ENCODE measurements around the gene SLC35A3. TPM values are rescaled to one million over a fixed set of nuclear protein-coding genes. Genes with fewer than 3 reads are reported as not detected.

The SLC35A3 gene
- total and polyA plus RNA-seq, 3 donors from 2014 or later = 6.6 to 17.6 (median 17.1) TPM

GRCh38 chr1:99963041-99963795 is 6.6 kb upstream of the SLC35A3 start:
- Histone ChIP-seq H3K9me3 (no peaks in the 10 kb centered on the region), H3K27me3 (no peaks in the 10 kb centered on the region), H3K4me3 (no peak overlapping the region), H3K36me3 (ENCODE audit: low read depth, missing control alignments) (no peaks in the 10 kb centered on the region), H3K27ac (no peak overlapping the region), H3K4me1 (no peaks in the 10 kb centered on the region)
- TF ChIP-seq POLR2A (IDR thresholded peaks at IDR 0.05) = no peak
- TF ChIP-seq, protein P1, sequence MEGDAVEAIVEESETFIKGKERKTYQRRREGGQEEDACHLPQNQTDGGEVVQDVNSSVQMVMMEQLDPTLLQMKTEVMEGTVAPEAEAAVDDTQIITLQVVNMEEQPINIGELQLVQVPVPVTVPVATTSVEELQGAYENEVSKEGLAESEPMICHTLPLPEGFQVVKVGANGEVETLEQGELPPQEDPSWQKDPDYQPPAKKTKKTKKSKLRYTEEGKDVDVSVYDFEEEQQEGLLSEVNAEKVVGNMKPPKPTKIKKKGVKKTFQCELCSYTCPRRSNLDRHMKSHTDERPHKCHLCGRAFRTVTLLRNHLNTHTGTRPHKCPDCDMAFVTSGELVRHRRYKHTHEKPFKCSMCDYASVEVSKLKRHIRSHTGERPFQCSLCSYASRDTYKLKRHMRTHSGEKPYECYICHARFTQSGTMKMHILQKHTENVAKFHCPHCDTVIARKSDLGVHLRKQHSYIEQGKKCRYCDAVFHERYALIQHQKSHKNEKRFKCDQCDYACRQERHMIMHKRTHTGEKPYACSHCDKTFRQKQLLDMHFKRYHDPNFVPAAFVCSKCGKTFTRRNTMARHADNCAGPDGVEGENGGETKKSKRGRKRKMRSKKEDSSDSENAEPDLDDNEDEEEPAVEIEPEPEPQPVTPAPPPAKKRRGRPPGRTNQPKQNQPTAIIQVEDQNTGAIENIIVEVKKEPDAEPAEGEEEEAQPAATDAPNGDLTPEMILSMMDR (IDR thresholded peaks at IDR 0.05) = no peak
- no peak for DNase-seq
- intact Hi-C loops (cut with DNase I; ENCODE audit: low total_unique reads) = no loop called here

DNA sequence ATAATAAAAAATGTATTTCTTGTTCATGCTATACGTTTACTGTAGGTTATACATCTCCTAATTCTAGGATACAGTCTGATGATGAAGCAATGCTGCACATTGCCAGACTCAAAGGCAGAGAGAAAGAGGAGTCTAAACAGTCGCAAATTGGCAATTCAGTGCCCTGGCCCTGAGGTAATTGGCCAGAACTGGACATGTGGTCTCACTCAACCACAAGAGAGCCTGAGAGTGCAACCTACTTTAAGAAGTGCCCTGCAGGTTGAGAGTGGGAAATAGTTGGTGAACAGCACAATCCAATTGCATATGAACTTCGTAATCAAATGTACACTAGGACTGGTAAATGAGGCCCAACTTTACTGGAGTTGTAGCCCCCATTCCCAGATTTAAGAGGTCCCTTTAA is 5.0 kb upstream of the SLC35A3 start:
- H3K27ac ChIP-seq = no peak overlapping the region
- no peaks in the 10 kb centered on the region for H3K36me3 ChIP-seq (ENCODE audit: low read depth, missing control alignments)
- H3K9me3 ChIP-seq = no peaks in the 10 kb centered on the region
- no peaks in the 10 kb centered on the region for H3K27me3 ChIP-seq
- DNase-seq = no peak
- TF ChIP-seq POLR2A (IDR thresholded peaks at IDR 0.05) = no peak
- TF ChIP-seq, protein P1 (IDR thresholded peaks at IDR 0.05) = no peak
- peaks cover 4% of the 10 kb centered on the region for H3K4me1 ChIP-seq
- 76 to 87% methylated on average over 3 of the region's 3 CpGs for WGBS, 2 donors
- H3K4me3 ChIP-seq = no peak overlapping the region
- intact Hi-C loops (cut with DNase I; ENCODE audit: low total_unique reads) = no loop called here

- Histone ChIP-seq H3K9me3 (no peaks in the 10 kb centered on the region), H3K4me3 (no peak overlapping the region), H3K27ac (no peak overlapping the region), H3K36me3 (ENCODE audit: low read depth, missing control alignments) (no peaks in the 10 kb centered on the region), H3K4me1 (peaks cover 4% of the 10 kb centered on the region), H3K27me3 (no peaks in the 10 kb centered on the region)
- intact Hi-C loops (cut with DNase I; ENCODE audit: low total_unique reads) = no loop called here
- no peak for TF ChIP-seq POLR2A (IDR thresholded peaks at IDR 0.05)
- TF ChIP-seq, protein P1 (IDR thresholded peaks at IDR 0.05) = no peak
- 84 to 86% methylated on average over 2 of the region's 2 CpGs for WGBS, 2 donors
- DNase-seq = no peak
Observed at GRCh38 chr1:99965646-99966375, 4.0 kb upstream of the SLC35A3 start.

DNA sequence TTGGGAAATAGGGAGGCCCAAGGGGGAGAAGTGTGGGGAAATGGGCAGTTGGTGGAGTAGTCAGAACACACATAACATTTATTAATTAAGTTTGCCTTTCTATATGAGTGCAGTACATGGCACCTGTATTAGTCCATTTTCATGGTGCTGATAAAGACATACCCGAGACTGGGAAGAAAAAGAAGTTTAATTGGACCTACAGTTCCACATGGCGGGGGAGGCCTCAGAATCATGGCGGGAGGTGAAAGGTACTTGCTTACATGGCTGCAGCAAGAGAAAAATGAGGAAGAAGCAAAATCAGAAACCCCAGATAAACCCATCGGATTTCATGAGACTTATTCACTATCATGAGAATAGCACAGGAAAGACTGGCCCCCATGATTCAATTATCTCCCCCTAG is 1.6 kb upstream of the SLC35A3 start:
- WGBS, 2 donors = 85 to 92% methylated on average over 4 of the region's 4 CpGs

More for the DNA sequence above, 1.6 kb upstream of the SLC35A3 start:
- Histone ChIP-seq H3K27me3 (no peaks in the 10 kb centered on the region), H3K9me3 (no peaks in the 10 kb centered on the region), H3K4me1 (peaks cover 4% of the 10 kb centered on the region), H3K36me3 (ENCODE audit: low read depth, missing control alignments) (no peaks in the 10 kb centered on the region), H3K4me3 (no peak overlapping the region), H3K27ac (no peak overlapping the region)
- TF ChIP-seq POLR2A (IDR thresholded peaks at IDR 0.05) = no peak
- TF ChIP-seq, protein P1 (IDR thresholded peaks at IDR 0.05) = no peak
- intact Hi-C loops (cut with DNase I; ENCODE audit: low total_unique reads) = no loop called here
- DNase-seq = no peak

Data from testis (tissue), 3 donors.